Osteoblast (primary cell): ENCODE results near the gene PAPOLA. TPM values are rescaled to one million over a fixed set of nuclear protein-coding genes. Genes with fewer than 3 reads are reported as not detected.
A peak's percentile ranks its signal among the peaks of the same experiment; 100 is the strongest.

Experiments
- DNase-seq: peaks from one replicate; pipeline ENCODE4 v3.0.0; 2011; ENCODE audit warnings: low spot score, mixed read lengths; ENCODE audit not compliant: insufficient read length; ENCODE audit errors: missing footprints
- H2AFZ ChIP-seq: 2 replicates; pipeline ENCODE4 v1.6.0; 2011; ENCODE audit warnings: mild to moderate bottlenecking, low read length
- H3K27ac ChIP-seq: 2 replicates; pipeline ENCODE4 v1.5.1; 2011; ENCODE audit warnings: mild to moderate bottlenecking, low read depth, low read length, moderate library complexity
- H3K27me3 ChIP-seq: 2 replicates; pipeline ENCODE4 v1.6.0; 2012; ENCODE audit warnings: mild to moderate bottlenecking, control low read depth, inconsistent platforms, low read length, moderate library complexity; ENCODE audit not compliant: insufficient read depth
- H3K36me3 ChIP-seq: 2 replicates; pipeline ENCODE4 v1.5.1; 2011; ENCODE audit warnings: mild to moderate bottlenecking, low read length, control low read depth, moderate library complexity; ENCODE audit not compliant: insufficient read depth
- H3K4me1 ChIP-seq: 2 replicates; pipeline ENCODE4 v1.5.1; 2011; ENCODE audit warnings: mild to moderate bottlenecking, low read length, control low read depth, moderate library complexity; ENCODE audit not compliant: insufficient read depth
- H3K4me2 ChIP-seq: 2 replicates; pipeline ENCODE4 v1.6.0; 2011; ENCODE audit warnings: mild to moderate bottlenecking, low read length; ENCODE audit not compliant: insufficient read depth
- H3K4me3 ChIP-seq: fragments of 200-600 bp; sonication (generic); 3 replicates; pipeline ENCODE4 v1.5.1; 2012; ENCODE audit warnings: mild to moderate bottlenecking, low read length, inconsistent platforms; ENCODE audit not compliant: insufficient read depth
- H3K79me2 ChIP-seq: 2 replicates; pipeline ENCODE4 v1.6.0; 2012; ENCODE audit warnings: mild to moderate bottlenecking, low read length, control low read depth, inconsistent platforms; ENCODE audit not compliant: insufficient read depth
- H3K9me3 ChIP-seq: 2 replicates; pipeline ENCODE4 v1.5.1; 2011; ENCODE audit warnings: low read depth, low read length, control low read depth
- H4K20me1 ChIP-seq: 2 replicates; pipeline ENCODE4 v1.6.0; 2012; ENCODE audit warnings: mild to moderate bottlenecking, low read length, control low read depth; ENCODE audit not compliant: insufficient read depth
- total RNA-seq: library from RNA; depleted of rRNA; stranded (reverse); fragments of >200 nt; gene quantifications from 2 replicates; pipeline ENCODE4 v1.2.3, GENCODE V29; 2012
- TF ChIP-seq, protein P1 (sequence below): IDR thresholded peaks from 2 replicates; pipeline ENCODE4 v1.5.1; 2011; ENCODE audit warnings: mild to moderate bottlenecking, low read depth, low read length, moderate library complexity; ENCODE audit errors: extremely low read depth

PAPOLA gene
- total RNA-seq, 1 donor = 106 TPM

DNA sequence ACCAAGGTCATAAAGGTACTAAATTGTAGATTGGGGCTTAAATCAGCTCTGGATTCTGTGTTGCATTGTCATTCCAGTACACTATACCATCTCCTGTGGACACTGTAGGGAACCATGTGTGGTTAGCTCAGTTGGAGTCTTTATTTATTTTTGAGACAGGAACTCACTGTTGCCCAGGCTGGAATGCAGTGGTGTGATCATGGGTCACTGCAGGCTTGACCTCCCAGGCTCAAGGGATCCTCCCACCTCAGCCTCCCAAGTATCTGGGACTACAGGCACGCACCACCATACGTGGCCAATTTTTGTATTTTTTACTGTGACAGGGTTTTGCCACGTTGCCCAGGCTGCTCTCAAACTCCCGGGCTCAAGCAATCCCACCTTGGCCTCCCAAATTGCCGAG is 6.7 kb downstream of the PAPOLA start:
- H4K20me1 ChIP-seq = peaks cover 87% of the 10 kb centered on the region
- peak; percentile 49 for DNase-seq
- TF ChIP-seq, protein P1, sequence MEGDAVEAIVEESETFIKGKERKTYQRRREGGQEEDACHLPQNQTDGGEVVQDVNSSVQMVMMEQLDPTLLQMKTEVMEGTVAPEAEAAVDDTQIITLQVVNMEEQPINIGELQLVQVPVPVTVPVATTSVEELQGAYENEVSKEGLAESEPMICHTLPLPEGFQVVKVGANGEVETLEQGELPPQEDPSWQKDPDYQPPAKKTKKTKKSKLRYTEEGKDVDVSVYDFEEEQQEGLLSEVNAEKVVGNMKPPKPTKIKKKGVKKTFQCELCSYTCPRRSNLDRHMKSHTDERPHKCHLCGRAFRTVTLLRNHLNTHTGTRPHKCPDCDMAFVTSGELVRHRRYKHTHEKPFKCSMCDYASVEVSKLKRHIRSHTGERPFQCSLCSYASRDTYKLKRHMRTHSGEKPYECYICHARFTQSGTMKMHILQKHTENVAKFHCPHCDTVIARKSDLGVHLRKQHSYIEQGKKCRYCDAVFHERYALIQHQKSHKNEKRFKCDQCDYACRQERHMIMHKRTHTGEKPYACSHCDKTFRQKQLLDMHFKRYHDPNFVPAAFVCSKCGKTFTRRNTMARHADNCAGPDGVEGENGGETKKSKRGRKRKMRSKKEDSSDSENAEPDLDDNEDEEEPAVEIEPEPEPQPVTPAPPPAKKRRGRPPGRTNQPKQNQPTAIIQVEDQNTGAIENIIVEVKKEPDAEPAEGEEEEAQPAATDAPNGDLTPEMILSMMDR = no peak

GRCh38 chr14:96509457-96510090 is 7.4 kb downstream of the PAPOLA start:
- Histone ChIP-seq H4K20me1 (peaks cover 86% of the 10 kb centered on the region), H3K4me1 (no peaks in the 10 kb centered on the region), H3K9me3 (no peaks in the 10 kb centered on the region), H3K27ac (no peak overlapping the region), H3K79me2 (peaks cover 98% of the 10 kb centered on the region), H3K4me2 (no peak overlapping the region), H3K27me3 (no peaks in the 10 kb centered on the region), H2AFZ (no peak overlapping the region), H3K36me3 (no peaks in the 10 kb centered on the region), H3K4me3 (no peak overlapping the region)
- no peak for DNase-seq
- TF ChIP-seq, protein P1 = no peak

More for the DNA sequence above, 6.7 kb downstream of the PAPOLA start:
- no peaks in the 10 kb centered on the region for H3K27me3 ChIP-seq
- H3K4me2 ChIP-seq = no peak overlapping the region
- no peaks in the 10 kb centered on the region for H3K9me3 ChIP-seq
- peaks cover 98% of the 10 kb centered on the region for H3K79me2 ChIP-seq
- no peaks in the 10 kb centered on the region for H3K36me3 ChIP-seq
- no peak overlapping the region for H3K27ac ChIP-seq
- no peak overlapping the region for H3K4me3 ChIP-seq
- no peak overlapping the region for H2AFZ ChIP-seq
- H3K4me1 ChIP-seq = peaks cover under 1% of the 10 kb centered on the region

DNA sequence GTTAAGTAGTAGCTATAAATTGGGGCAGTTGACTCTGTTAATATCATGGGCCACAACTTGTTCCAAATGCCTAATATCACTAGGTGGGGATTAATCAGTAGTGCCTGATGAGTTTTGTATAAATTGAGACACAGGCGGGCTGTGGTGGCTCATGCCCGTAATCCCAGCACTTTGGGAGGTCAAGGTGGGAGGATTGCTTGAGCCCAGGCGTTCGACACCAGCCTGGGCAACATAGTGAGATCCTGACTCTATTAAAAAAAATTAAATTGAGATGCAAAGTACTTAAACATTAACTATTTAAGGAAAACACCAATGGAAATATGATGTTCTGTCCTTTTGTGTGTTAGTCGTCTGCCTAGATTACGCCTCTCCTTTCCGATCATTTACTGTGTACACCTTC is 9.0 kb downstream of the PAPOLA start:
- peaks cover 87% of the 10 kb centered on the region for H4K20me1 ChIP-seq
- TF ChIP-seq, protein P1 = no peak
- H3K4me1 ChIP-seq = no peaks in the 10 kb centered on the region
- peaks cover 98% of the 10 kb centered on the region for H3K79me2 ChIP-seq
- H3K9me3 ChIP-seq = no peaks in the 10 kb centered on the region
- no peak overlapping the region for H3K4me3 ChIP-seq
- H2AFZ ChIP-seq = no peak overlapping the region
- no peak overlapping the region for H3K27ac ChIP-seq
- no peaks in the 10 kb centered on the region for H3K36me3 ChIP-seq
- no peak for DNase-seq
- no peak overlapping the region for H3K4me2 ChIP-seq
- H3K27me3 ChIP-seq = no peaks in the 10 kb centered on the region

DNA sequence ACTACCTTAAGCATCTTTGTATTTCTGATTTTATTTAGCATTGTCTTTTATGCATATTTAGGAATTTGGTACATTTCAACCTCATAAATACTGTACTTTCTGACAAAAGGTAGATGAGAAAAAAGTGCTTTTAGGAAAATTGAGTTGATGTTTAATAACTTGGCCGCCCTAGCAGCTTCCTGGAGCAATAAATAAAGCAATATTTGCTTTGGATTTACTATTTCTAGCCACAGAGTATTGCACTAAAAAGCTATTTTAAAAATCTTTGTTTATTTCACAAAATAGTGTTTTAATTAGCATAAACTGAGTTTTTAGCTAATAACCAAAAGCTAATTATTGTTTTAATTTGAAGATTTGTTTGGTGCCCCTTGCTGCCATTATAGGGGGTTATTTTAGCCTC is 9.5 kb downstream of the PAPOLA start:
- H4K20me1 ChIP-seq = peaks cover 85% of the 10 kb centered on the region
- TF ChIP-seq, protein P1 = no peak
- no peak overlapping the region for H2AFZ ChIP-seq
- peaks cover under 1% of the 10 kb centered on the region for H3K4me1 ChIP-seq
- peaks cover 98% of the 10 kb centered on the region for H3K79me2 ChIP-seq
- no peaks in the 10 kb centered on the region for H3K9me3 ChIP-seq
- H3K27me3 ChIP-seq = no peaks in the 10 kb centered on the region
- H3K36me3 ChIP-seq = no peaks in the 10 kb centered on the region
- H3K27ac ChIP-seq = no peak overlapping the region
- no peak overlapping the region for H3K4me2 ChIP-seq
- no peak for DNase-seq
- H3K4me3 ChIP-seq = no peak overlapping the region
